GM23248 (cell line): ENCODE measurements around the gene PIBF1.

Experiments
- EZH2 ChIP-seq: fragments of 200-600 bp; sonication (generic); IDR thresholded peaks from 2 replicates; pipeline ENCODE4 v1.6.1; 2018; ENCODE audit warnings: antibody characterized with exemption, mild to moderate bottlenecking; ENCODE audit not compliant: insufficient read depth, poor library complexity, severe bottlenecking
- EZH2phosphoT487 ChIP-seq: fragments of 200-600 bp; sonication (generic); IDR thresholded peaks from 2 replicates; pipeline ENCODE4 v1.6.1; 2018; ENCODE audit warnings: antibody characterized with exemption, moderate library complexity, mild to moderate bottlenecking, low read depth; ENCODE audit not compliant: insufficient read depth

- TF ChIP-seq EZH2phosphoT487 (no peak), EZH2 (no peak)
Measured at GRCh38 chr13:72952529-72953141, 170.7 kb downstream of the PIBF1 start.
